GM19463 (cell line): Measurements from ENCODE around the gene HBP1.

Experiments
- ATAC-seq: cut with Tn5 transposase; IDR thresholded peaks from one replicate; pipeline ENCODE4 v1.9.1; 2021; ENCODE audit warnings: mild to moderate bottlenecking, moderate library complexity; ENCODE audit not compliant: unreplicated experiment

The HBP1 gene

GRCh38 chr7:107179326-107180164 lies 10.7 kb downstream of the HBP1 start:
- ATAC-seq = no peak

- no peak for ATAC-seq
Observed at GRCh38 chr7:107180378-107180777, 11.6 kb downstream of the HBP1 start.

GRCh38 chr7:107181172-107181571 lies 12.4 kb downstream of the HBP1 start:
- ATAC-seq = no peak

GRCh38 chr7:107185716-107186115 lies 16.9 kb downstream of the HBP1 start:
- no peak for ATAC-seq

GRCh38 chr7:107186240-107186639 lies 17.4 kb downstream of the HBP1 start:
- no peak for ATAC-seq

- ATAC-seq = no peak
Observed at GRCh38 chr7:107187774-107188173, 19.0 kb downstream of the HBP1 start.

GRCh38 chr7:107190090-107190489 lies 21.3 kb downstream of the HBP1 start:
- no peak for ATAC-seq

- ATAC-seq = no peak
Observed at GRCh38 chr7:107194052-107194451, 25.2 kb downstream of the HBP1 start.

- no peak for ATAC-seq
Observed at GRCh38 chr7:107196834-107197610, 28.2 kb downstream of the HBP1 start.

GRCh38 chr7:107201795-107202450 lies 33.1 kb downstream of the HBP1 start:
- ATAC-seq = no peak

- ATAC-seq = no peak
Observed at GRCh38 chr7:107203607-107204006, 34.8 kb downstream of the HBP1 start.

GRCh38 chr7:107206136-107206535 lies 37.3 kb downstream of the HBP1 start:
- no peak for ATAC-seq

GRCh38 chr7:107206706-107207105 lies 37.9 kb downstream of the HBP1 start:
- no peak for ATAC-seq

- ATAC-seq = no peak
Observed at GRCh38 chr7:107207459-107207858, 38.7 kb downstream of the HBP1 start.

- ATAC-seq = no peak
Observed at GRCh38 chr7:107208024-107208521, 39.3 kb downstream of the HBP1 start.

GRCh38 chr7:107208563-107208962 lies 39.8 kb downstream of the HBP1 start:
- no peak for ATAC-seq

- no peak for ATAC-seq
Observed at GRCh38 chr7:107209565-107209964, 40.8 kb downstream of the HBP1 start.

GRCh38 chr7:107210400-107210799 lies 41.6 kb downstream of the HBP1 start:
- no peak for ATAC-seq

GRCh38 chr7:107212725-107213124 lies 43.9 kb downstream of the HBP1 start:
- no peak for ATAC-seq

GRCh38 chr7:107213193-107213788 lies 44.5 kb downstream of the HBP1 start:
- no peak for ATAC-seq

- no peak for ATAC-seq
Observed at GRCh38 chr7:107213945-107214344, 45.1 kb downstream of the HBP1 start.
